Activated CD4-positive, alpha-beta T cell treated with anti-CD3 and anti-CD28 coated beads, Interleukin-10, Interleukin-2, amounts not matched to agents 100 ng/mL and 50 ng/mL, durations not matched to agents 16 hours and 8 hours (primary cell): ENCODE measurements around the gene KCNJ11.
A peak's percentile ranks its signal among the peaks of the same experiment; 100 is the strongest.

Source experiments
- DNase-seq: peaks from one replicate; pipeline ENCODE4 v3.0.0-alpha.2; 2020

The KCNJ11 gene

DNA sequence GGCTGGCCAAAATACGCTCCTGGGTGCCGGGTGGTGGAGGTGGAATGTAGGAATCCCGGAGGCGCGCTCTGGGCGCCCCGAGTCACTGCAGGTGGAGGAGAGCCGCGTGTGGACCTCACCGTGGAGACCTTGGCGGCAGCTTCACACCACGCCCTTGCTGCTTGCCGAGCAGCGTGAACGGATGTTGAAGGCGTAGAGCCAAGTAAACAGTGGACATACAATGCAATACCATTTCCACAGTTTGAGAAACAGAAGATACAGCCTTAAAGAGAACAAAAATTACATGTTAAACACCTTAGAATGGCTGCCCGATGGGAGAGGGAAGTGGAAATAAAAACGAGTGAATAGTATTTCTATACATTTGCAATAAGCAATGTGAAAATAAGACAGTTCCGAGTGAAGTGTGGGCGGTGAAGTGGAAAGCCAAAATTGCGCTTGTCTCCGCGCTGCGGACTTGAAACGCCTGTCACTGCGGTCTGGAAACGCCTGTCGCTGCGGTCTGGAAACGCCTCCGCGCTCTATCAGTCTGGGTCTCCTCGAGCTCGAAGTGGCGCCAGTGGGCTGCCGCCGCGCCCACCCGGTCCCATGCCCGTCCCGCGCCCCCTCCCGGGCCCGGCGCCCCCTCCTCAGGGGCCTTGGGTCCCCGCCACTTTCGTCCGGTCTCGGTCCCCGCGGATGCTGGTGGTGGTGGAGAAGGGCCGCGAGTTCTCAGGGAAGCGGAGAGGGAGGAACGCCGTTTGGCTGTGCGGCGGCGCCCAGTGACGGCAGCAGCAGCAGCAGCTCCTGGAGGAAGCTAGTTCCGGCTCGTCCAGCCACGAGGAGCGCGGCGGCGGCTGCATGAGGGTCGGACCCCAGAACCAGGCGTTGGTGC lies 35.3 kb downstream of the KCNJ11 start:
- peak; percentile 37 for DNase-seq

DNA sequence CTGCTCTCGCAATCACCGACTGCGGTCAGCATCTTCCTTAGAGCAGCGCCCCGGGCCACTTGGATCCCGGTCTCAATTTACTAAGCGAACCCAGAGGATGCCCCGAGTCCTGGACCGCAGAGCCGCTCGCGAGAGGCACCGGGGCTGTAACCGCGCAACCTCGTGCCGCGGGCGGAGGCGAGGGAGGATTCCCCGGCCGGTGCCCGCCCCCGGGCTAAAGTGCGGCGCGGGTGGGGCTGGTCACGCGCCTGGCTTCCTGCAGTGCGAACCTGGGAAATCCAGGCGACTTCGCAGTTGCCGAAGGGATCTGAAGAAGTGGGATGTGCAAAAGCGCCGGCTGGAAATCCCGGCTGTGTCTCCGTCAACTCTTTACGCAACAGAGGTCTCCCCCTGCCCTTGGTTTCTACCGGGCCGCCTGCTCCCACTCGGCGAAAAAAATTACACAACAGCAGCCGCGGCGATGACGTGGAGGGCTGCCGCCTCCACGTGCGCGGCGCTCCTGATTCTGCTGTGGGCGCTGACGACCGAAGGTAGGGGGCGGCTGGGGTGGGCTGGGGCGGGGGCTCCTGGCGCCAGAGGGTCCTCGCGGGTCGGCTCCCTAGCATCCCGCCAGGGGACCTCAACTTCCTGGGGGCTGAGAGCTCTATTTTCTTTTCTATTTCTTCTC lies 36.8 kb downstream of the KCNJ11 start, which contains the start of gene NCR3LG1:
Gene NCR3LG1 (plus strand): TSS at position 291 of the 667 bp plus-strand sequence. CDS start 170 bp downstream, at position 461.
- DNase-seq, result peak; percentile 28

DNA sequence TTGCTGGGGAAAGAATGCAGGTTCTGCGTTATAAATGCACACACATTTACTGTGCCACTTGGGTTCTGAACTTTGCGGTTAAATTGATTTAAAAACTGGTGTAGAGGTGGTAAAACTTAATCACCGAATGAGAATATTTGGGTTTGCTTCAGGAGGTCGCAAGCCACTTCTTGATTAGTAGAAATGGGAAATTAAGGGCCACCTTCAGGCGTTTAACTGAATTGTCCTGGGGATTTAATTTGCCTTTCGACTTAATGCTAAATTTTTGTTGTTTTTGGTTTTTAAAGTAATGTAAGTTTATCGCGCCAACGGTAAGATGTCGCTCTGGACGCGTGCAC lies 37.3 kb downstream of the KCNJ11 start:
- no peak for DNase-seq

DNA sequence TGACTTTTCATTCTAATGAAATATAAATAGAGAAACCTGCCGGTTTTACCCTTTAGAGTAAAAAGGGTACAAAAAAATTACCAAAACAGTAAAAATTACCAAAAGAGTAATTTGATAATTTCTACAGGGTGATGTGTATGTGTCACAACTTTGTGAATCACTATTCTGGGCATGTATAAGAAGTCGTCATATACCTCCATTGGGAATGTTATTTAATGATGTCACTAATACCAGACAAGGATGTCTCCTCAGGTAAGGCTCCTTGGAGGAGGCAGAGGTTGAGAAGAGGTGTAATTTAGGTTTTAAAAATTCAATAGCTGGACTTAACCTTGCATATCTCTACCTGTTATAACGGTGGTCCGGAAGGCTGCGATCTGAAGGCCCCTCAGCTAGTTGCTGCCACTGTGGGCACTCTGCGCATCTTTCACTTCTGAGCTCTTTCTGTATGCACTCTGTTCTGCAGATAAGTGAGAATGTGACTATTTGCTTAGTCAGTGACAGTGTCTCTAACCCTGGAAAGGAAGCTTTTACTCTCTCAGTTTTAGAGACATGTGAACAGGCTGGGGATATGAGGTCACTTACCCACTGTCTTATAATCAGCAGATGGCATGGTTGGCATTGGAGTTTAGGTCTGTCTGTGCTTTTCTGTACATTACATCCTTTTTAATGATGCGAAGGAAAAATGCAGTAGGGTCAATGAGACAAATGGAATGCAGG lies 37.8 kb downstream of the KCNJ11 start:
- DNase-seq, result peak; percentile 28

DNA sequence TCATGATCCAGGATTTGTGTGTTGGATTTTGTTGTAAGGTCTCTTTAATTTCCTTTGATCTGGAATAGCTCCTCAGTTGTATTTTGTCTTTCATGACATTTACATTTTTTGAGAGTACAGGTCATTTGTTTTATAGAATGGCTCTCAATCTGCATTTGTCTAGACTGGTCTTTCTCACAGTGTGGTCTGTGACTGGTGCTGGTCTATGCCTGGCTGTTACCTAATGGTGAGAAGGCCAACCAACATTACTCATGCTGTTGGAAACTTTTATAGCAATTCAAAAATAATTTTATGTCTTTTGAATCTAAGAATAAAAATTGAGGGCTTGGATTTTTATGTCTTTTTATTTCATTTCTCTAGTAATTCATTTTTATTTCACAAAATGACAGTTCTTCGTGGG lies 40.8 kb downstream of the KCNJ11 start:
- no peak for DNase-seq

DNA sequence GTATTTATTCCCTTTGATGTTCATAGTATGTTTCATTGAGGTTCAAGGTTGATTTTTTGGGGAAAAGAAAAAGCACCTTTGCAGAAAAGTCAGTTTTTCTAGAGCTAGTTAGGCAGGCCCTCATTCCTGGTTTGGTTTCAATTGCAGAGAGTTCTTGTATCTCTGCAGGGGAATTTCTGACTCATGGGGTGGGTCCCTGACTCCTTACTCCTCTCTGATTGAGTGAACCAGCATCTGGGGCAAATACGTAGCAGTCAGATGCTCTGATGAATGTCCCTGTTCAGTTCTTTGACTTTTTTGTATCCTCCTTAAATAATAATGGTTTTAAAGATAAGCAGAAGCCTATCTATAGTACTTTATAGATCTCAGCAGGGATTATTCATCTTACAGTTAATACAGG lies 44.6 kb downstream of the KCNJ11 start:
- peak; percentile 23 for DNase-seq

DNA sequence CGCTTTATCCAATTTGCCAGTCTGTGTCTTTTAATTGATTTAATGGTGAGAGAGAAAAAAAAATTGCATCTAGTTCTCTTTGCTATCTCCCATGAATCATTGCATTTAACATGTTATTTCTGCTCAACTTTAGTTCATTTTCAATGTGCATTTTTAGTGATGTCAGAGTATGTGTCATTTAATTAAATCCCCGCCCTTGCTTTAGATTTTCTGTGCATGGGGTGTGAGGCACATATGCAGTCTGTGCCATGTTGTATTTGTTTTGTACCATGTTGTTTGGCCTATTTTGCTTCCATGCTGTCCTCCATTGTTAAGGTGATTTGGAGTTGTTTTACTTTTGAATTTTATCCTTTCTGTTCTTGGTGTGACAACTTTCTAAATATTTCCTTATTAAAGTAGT lies 45.2 kb downstream of the KCNJ11 start:
- no peak for DNase-seq
